Measurements from ENCODE around the gene CERK.

DNA sequence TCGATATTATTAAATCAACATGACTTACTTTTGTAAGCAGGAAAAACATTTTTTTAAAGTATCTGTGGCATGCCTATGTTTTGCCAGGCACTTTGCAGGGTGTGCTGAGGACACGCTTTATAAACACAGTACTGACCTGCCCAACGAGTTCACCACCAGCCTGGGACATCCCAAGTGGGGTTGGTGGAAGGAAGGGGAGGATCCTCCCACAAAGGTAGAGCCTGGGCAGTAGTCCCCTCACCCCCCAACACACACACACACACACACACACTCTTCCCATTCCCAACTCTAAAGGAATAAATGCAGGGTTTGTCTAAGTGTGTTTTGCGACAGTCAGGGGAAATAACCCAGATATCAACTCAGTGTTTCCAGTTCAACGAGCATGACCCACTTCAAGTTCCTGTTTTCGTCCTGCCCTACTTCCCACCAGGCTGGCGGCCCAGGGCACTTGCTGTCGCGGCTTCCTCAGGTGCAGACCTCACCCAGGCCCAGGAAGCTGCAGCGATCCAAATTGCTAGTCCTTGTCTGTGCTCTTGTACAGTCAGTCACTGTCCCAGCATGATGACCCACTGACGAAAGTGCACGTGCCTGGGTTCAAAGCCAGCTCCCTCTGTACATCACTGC, 3.1 kb downstream of the CERK start:
- TF ChIP-seq POLR2A (IDR thresholded peaks at IDR 0.05; ENCODE audit: low read length) (no peak), GATA1 (IDR thresholded peaks at IDR 0.05; ENCODE audit: low read depth, low read length) (no peak)
